ENCODE data around the gene AFF2. TPM values are rescaled to one million over a fixed set of nuclear protein-coding genes. Genes with fewer than 3 reads are reported as not detected.

Gene AFF2
- polyA plus RNA-seq, 1 experiment = not detected

DNA sequence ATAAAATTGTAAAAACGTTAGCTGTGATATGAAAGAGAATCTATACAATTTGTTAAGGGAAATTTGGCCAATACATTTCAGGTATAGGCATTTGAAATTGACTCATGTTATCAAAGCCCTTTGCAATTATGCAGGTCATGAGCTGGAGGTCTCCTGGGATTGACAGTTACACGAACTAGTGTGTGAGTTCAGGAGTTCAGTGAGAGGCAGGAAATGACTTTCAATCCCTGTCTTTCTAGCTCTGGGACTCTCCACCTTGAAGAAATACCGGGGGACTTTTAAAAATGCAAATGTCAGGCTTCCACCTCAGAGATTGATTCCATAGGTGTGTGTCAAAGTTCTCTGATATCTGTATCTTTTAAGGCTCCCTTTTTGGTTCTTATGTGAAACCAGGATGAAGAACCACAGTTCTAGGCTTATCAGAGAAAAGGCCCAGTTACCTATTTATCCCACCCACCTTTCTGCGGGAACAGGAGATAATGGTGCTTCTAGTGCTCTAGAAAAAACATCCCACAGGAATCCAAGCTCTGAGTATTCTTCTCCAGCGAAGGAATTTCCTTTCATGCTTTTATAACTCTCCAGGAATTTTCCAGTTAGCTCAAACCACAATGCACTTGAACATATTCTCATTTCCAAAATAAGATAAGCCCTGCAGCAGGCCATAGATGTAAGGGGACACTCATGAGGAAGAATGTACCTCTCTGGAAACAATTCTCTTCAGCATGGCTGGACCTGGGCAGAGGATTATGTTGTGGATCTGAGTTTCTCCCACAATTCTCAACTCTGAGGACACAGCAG, 503.6 kb downstream of the AFF2 start:
- ChIA-PET POLR2A (no interaction called here), CTCF (no interaction called here)
- Histone ChIP-seq H3K27me3 (ENCODE audit: control insufficient read depth, insufficient read depth, low read length) (no peaks in the 10 kb centered on the region), H3K4me3 (ENCODE audit: low read depth, low read length) (no peak overlapping the region), H3K36me3 (ENCODE audit: control insufficient read depth, insufficient read depth, low read length) (no peaks in the 10 kb centered on the region)
- peak; percentile 0 for DNase-seq (ENCODE audit: low read depth)
- TF ChIP-seq, protein P1, sequence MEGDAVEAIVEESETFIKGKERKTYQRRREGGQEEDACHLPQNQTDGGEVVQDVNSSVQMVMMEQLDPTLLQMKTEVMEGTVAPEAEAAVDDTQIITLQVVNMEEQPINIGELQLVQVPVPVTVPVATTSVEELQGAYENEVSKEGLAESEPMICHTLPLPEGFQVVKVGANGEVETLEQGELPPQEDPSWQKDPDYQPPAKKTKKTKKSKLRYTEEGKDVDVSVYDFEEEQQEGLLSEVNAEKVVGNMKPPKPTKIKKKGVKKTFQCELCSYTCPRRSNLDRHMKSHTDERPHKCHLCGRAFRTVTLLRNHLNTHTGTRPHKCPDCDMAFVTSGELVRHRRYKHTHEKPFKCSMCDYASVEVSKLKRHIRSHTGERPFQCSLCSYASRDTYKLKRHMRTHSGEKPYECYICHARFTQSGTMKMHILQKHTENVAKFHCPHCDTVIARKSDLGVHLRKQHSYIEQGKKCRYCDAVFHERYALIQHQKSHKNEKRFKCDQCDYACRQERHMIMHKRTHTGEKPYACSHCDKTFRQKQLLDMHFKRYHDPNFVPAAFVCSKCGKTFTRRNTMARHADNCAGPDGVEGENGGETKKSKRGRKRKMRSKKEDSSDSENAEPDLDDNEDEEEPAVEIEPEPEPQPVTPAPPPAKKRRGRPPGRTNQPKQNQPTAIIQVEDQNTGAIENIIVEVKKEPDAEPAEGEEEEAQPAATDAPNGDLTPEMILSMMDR (IDR thresholded peaks at IDR 0.05; ENCODE audit: insufficient read depth, low read depth, low read length) = no peak

- Histone ChIP-seq H3K4me3 (ENCODE audit: low read depth, low read length) (no peak overlapping the region), H3K36me3 (ENCODE audit: control insufficient read depth, insufficient read depth, low read length) (no peaks in the 10 kb centered on the region), H3K27me3 (ENCODE audit: control insufficient read depth, insufficient read depth, low read length) (no peaks in the 10 kb centered on the region)
- ChIA-PET POLR2A (no interaction called here), CTCF (no interaction called here)
- TF ChIP-seq, protein P1 (IDR thresholded peaks at IDR 0.05; ENCODE audit: insufficient read depth, low read depth, low read length) = no peak
- no peak for DNase-seq (ENCODE audit: low read depth)
These were observed 504.5 kb downstream of the AFF2 start for GRCh38 chrX:149004936-149005335.

- Histone ChIP-seq H3K4me3 (ENCODE audit: low read depth, low read length) (no peak overlapping the region), H3K36me3 (ENCODE audit: control insufficient read depth, insufficient read depth, low read length) (no peaks in the 10 kb centered on the region), H3K27me3 (ENCODE audit: control insufficient read depth, insufficient read depth, low read length) (no peaks in the 10 kb centered on the region)
- ChIA-PET POLR2A (no interaction called here), CTCF (no interaction called here)
- TF ChIP-seq, protein P1 (IDR thresholded peaks at IDR 0.05; ENCODE audit: insufficient read depth, low read depth, low read length) = no peak
- DNase-seq (ENCODE audit: low read depth) = no peak
These were observed 505.8 kb downstream of the AFF2 start for GRCh38 chrX:149006235-149006634.

DNA sequence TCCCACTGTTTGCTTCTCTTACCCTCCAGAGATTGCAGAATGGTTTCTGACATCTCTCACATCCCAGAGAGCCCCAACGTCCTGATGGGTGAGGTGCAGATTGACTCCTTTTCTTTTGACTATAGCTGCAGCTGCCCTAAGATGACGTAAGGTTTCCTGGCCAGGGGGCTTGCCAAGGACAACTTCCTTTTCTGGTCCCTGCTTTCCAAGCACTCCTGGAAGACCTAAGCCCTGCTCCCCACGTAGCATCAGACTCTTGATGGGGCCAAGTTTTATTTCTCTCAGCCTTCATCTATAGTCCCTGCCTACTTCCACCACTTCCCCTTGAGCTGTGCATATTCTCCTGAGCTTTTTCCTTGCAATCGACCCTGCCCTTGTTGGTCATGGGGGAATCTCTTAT, 507.0 kb downstream of the AFF2 start:
- TF ChIP-seq, protein P1 (IDR thresholded peaks at IDR 0.05; ENCODE audit: insufficient read depth, low read depth, low read length) = no peak
- H3K27me3 ChIP-seq (ENCODE audit: control insufficient read depth, insufficient read depth, low read length) = no peaks in the 10 kb centered on the region
- no peak overlapping the region for H3K4me3 ChIP-seq (ENCODE audit: low read depth, low read length)
- no peaks in the 10 kb centered on the region for H3K36me3 ChIP-seq (ENCODE audit: control insufficient read depth, insufficient read depth, low read length)
- no peak for DNase-seq (ENCODE audit: low read depth)
- POLR2A ChIA-PET = no interaction called here
- CTCF ChIA-PET = no interaction called here

DNA sequence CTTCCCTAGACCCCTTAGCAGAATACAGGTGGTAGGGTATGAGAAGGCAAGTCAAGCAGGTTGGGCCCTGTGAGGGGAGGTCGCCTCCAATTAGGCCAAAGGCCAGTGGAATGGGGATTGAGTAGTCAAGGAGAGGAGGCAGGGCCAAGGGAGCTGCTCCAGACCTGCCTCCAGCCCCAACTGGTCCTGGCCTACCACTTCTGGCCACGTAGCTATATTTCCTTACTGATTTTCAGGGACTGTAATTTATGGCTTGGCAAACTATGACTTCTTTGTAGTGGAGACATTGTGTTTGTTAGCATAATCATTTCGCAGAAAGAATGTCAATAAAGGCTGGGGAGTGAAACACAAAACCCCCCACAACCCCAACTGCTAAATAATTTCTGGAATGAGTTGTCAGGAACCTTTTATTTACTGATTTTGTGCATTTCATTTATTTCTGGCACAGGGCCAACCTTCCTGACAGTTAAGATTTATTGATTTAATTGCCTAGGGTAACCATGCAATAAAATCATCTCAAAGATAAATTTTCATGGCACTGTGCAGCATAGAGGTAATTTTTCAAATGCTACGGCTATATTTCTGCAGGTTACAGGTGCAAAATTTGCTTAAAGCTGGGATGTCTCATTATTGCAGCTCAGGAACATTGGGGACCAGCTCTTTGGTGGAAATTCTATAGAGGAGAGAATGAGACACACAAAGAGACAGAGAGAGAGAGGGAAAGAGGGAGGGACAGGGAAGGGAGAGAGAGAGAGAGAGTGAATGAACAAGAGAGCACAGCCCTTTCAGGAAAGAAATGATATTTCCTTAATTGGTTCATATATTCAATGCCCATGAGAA, 509.8 kb downstream of the AFF2 start:
- TF ChIP-seq, protein P1 (IDR thresholded peaks at IDR 0.05; ENCODE audit: insufficient read depth, low read depth, low read length) = no peak
- POLR2A ChIA-PET = no interaction called here
- CTCF ChIA-PET = no interaction called here
- DNase-seq (ENCODE audit: low read depth) = no peak
- Histone ChIP-seq H3K27me3 (ENCODE audit: control insufficient read depth, insufficient read depth, low read length) (no peaks in the 10 kb centered on the region), H3K36me3 (ENCODE audit: control insufficient read depth, insufficient read depth, low read length) (no peaks in the 10 kb centered on the region), H3K4me3 (ENCODE audit: low read depth, low read length) (no peak overlapping the region)
